ENCODE results near the gene ZNF614. TPM values are rescaled to one million over a fixed set of nuclear protein-coding genes. Genes with fewer than 3 reads are reported as not detected.
"Not testable (repeated sequence)": the region's sequence is repeated elsewhere in the genome, so short reads cannot be mapped to it uniquely, and the experiment has no call there.

The ZNF614 gene
- total RNA-seq, result 11.1 TPM

- peak; percentile 96 for DNase-seq
Measured at GRCh38 chr19:52028027-52028779, at the start of gene ZNF614. TSS of gene ZNF614 (minus strand) at chr19:52028379. CDS start at chr19:52025745, 2,634 bp downstream.

- DNase-seq, result no peak
Measured at GRCh38 chr19:52070496-52070895, 42.3 kb upstream of the ZNF614 start.

- no peak for DNase-seq
Measured at GRCh38 chr19:52069653-52070052, 41.5 kb upstream of the ZNF614 start.

- DNase-seq, result no peak
Measured at GRCh38 chr19:52066258-52066863, 38.2 kb upstream of the ZNF614 start.

GRCh38 chr19:52065399-52065798 lies 37.2 kb upstream of the ZNF614 start:
- DNase-seq, result no peak

- not testable (repeated sequence) for DNase-seq
Measured at GRCh38 chr19:52056480-52056879, 28.3 kb upstream of the ZNF614 start.

GRCh38 chr19:52051736-52052135 lies 23.6 kb upstream of the ZNF614 start:
- not testable (repeated sequence) for DNase-seq

- DNase-seq, result peak; percentile 98
Measured at GRCh38 chr19:52048555-52049501, 20.6 kb upstream of the ZNF614 start, which contains the start of gene ZNF432. TSS of gene ZNF432 (minus strand) at chr19:52048838. CDS start at chr19:52046868, 1,970 bp downstream.

- DNase-seq, result no peak
Measured at GRCh38 chr19:52039169-52039568, 11.0 kb upstream of the ZNF614 start.

GRCh38 chr19:52034051-52034728 lies 6.0 kb upstream of the ZNF614 start:
- no peak for DNase-seq

- no peak for DNase-seq
Measured at GRCh38 chr19:52028780-52029123, 573 bp upstream of the ZNF614 start.

- DNase-seq, result peak; percentile 15
Measured at GRCh38 chr19:52026255-52026990, 1.8 kb downstream of the ZNF614 start.

GRCh38 chr19:52024478-52024877 lies 3.7 kb downstream of the ZNF614 start:
- not testable (repeated sequence) for DNase-seq

GRCh38 chr19:52022193-52022592 lies 6.0 kb downstream of the ZNF614 start:
- no peak for DNase-seq

- DNase-seq, result no peak
Measured at GRCh38 chr19:52020506-52020905, 7.7 kb downstream of the ZNF614 start.

GRCh38 chr19:52010674-52011073 lies 17.5 kb downstream of the ZNF614 start:
- DNase-seq, result no peak

GRCh38 chr19:52007806-52008557 lies 20.2 kb downstream of the ZNF614 start, which contains the start of gene ZNF615:
TSS of gene ZNF615 (minus strand) at chr19:52008211. CDS start at chr19:52003711, 4,500 bp downstream.
- DNase-seq, result peak; percentile 97

- DNase-seq, result no peak
Measured at GRCh38 chr19:52007451-52007805, 20.8 kb downstream of the ZNF614 start.

- no peak for DNase-seq
Measured at GRCh38 chr19:51994048-51994644, 34.0 kb downstream of the ZNF614 start.

GRCh38 chr19:51993422-51993821 lies 34.8 kb downstream of the ZNF614 start:
- DNase-seq, result no peak
